ENCODE data around the gene UHRF1.
"Not testable (repeated sequence)": the region's sequence is repeated elsewhere in the genome, so short reads cannot be mapped to it uniquely, and the experiment has no call there.

DNA sequence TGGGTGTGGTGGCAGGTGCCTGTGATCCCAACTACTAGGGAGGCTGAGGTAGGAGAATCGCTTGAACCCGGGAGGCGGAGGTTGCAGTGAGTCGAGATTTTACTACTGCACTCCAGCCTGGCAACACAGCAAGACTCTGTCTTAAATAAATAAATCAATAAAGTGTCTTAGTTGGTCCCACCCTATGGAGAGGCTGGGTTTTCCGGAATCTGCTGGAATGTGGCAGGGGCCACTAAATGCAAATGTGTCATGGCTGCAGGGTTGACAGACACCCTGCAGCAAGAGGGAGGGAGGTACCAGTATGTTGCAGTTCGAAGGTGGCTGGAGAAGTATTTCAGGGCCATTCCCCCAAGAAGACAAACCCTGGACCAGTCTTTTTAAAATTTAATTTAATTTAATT, 24.3 kb upstream of the UHRF1 start:
- TF ChIP-seq, protein P1, sequence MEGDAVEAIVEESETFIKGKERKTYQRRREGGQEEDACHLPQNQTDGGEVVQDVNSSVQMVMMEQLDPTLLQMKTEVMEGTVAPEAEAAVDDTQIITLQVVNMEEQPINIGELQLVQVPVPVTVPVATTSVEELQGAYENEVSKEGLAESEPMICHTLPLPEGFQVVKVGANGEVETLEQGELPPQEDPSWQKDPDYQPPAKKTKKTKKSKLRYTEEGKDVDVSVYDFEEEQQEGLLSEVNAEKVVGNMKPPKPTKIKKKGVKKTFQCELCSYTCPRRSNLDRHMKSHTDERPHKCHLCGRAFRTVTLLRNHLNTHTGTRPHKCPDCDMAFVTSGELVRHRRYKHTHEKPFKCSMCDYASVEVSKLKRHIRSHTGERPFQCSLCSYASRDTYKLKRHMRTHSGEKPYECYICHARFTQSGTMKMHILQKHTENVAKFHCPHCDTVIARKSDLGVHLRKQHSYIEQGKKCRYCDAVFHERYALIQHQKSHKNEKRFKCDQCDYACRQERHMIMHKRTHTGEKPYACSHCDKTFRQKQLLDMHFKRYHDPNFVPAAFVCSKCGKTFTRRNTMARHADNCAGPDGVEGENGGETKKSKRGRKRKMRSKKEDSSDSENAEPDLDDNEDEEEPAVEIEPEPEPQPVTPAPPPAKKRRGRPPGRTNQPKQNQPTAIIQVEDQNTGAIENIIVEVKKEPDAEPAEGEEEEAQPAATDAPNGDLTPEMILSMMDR (conservative IDR thresholded peaks at IDR 0.05; ENCODE audit: low read length), result not testable (repeated sequence)
- not testable (repeated sequence) for TF ChIP-seq EZH2phosphoT487 (IDR thresholded peaks at IDR 0.05; ENCODE audit: borderline replicate concordance)
